Endothelial cell of umbilical vein (primary cell): ENCODE measurements around the gene FREM3.

Experiments
- POLR2A ChIP-seq: IDR thresholded peaks from 2 replicates; pipeline ENCODE4 v1.6.1; 2012; ENCODE audit warnings: low read depth, mild to moderate bottlenecking, control low read depth, low read length
- POLR2AphosphoS5 ChIP-seq: IDR thresholded peaks from 2 replicates; pipeline ENCODE4 v1.6.1; 2012; ENCODE audit warnings: low read depth, mild to moderate bottlenecking, control low read depth, low read length, moderate library complexity; ENCODE audit not compliant: insufficient read depth
- TF ChIP-seq, protein P1 (sequence below), 2 donors: IDR thresholded peaks; 1 replicate in 1 of 2; 2 replicates in 1 of 2; pipeline ENCODE4 v1.5.1; 2011; ENCODE audit warnings: low read length in 2 of 2, mild to moderate bottlenecking in 2 of 2, moderate library complexity in 2 of 2, control low read depth in 1 of 2, inconsistent platforms in 1 of 2, low read depth in 1 of 2; ENCODE audit not compliant: insufficient read depth in 1 of 2; ENCODE audit errors: extremely low read depth in 1 of 2
- TF ChIP-seq, protein P2 (sequence below): IDR thresholded peaks from 2 replicates; pipeline ENCODE4 v1.6.1; 2011; ENCODE audit not compliant: insufficient read depth, insufficient read length

DNA sequence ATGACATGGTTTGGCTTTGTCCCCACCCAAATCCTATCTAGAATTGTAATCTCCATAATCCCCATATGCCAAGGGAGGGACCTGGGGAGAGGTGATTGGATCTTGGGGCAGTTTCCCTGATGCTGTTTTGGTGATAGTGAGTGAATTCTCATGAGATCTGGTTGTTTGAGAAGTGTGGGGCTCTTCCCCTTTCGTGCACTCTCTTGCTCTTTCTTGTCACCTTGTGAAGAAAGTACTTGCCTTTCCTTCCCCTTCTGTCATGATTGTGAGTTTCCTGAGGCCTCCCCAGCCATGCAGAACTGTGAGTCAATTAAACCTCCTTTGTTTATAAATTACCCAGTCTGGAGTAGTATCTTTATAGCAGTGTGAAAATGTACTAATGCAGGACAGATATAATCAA is 36.4 kb upstream of the FREM3 start:
- TF ChIP-seq, protein P1, sequence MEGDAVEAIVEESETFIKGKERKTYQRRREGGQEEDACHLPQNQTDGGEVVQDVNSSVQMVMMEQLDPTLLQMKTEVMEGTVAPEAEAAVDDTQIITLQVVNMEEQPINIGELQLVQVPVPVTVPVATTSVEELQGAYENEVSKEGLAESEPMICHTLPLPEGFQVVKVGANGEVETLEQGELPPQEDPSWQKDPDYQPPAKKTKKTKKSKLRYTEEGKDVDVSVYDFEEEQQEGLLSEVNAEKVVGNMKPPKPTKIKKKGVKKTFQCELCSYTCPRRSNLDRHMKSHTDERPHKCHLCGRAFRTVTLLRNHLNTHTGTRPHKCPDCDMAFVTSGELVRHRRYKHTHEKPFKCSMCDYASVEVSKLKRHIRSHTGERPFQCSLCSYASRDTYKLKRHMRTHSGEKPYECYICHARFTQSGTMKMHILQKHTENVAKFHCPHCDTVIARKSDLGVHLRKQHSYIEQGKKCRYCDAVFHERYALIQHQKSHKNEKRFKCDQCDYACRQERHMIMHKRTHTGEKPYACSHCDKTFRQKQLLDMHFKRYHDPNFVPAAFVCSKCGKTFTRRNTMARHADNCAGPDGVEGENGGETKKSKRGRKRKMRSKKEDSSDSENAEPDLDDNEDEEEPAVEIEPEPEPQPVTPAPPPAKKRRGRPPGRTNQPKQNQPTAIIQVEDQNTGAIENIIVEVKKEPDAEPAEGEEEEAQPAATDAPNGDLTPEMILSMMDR (IDR thresholded peaks at IDR 0.05; ENCODE audit: extremely low read depth in 1 of 2, insufficient read depth in 1 of 2, low read depth in 1 of 2, low read length in 2 of 2) = no peak
- TF ChIP-seq POLR2A (no peak), POLR2AphosphoS5 (no peak)
- TF ChIP-seq, protein P2, sequence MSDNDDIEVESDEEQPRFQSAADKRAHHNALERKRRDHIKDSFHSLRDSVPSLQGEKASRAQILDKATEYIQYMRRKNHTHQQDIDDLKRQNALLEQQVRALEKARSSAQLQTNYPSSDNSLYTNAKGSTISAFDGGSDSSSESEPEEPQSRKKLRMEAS = no peak
